ENCODE measurements around the gene LMO7. TPM values are rescaled to one million over a fixed set of nuclear protein-coding genes. Genes with fewer than 3 reads are reported as not detected.

Gene LMO7
- total and polyA plus RNA-seq, 2 of the 13 experiments (the other 11 are each of a cell fraction or from before 2014, with no cell fraction given): 34.0 to 121 TPM

GRCh38 chr13:75705395-75705794 lies 69.3 kb downstream of the LMO7 start:
- TF ChIP-seq MXD3 (CRISPR knock-in tag; IDR thresholded peaks at IDR 0.05) (no peak), KDM5A (IDR thresholded peaks at IDR 0.05; ENCODE audit: borderline replicate concordance, low read length) (no peak), ATF5 (CRISPR knock-in tag; IDR thresholded peaks at IDR 0.05; ENCODE audit: low read depth) (no peak), HNRNPK (IDR thresholded peaks at IDR 0.05; ENCODE audit: low read depth, low read length, poor library complexity, severe bottlenecking) (no peak), ZNF234 (CRISPR knock-in tag; conservative IDR thresholded peaks at IDR 0.05) (no peak), HDAC6 (IDR thresholded peaks at IDR 0.05; ENCODE audit: low read depth, low read length) (no peak), ESRRA (CRISPR knock-in tag; IDR thresholded peaks at IDR 0.05; ENCODE audit: low read depth) (no peak), EP300 (IDR thresholded peaks at IDR 0.05; ENCODE audit: low read depth in 2 of 2, low read length in 2 of 2) (no peak), EP300 (CRISPR knock-in tag; IDR thresholded peaks at IDR 0.05; ENCODE audit: borderline replicate concordance) (no peak), GATAD1 (CRISPR knock-in tag; IDR thresholded peaks at IDR 0.05) (no peak), MXD1 (CRISPR knock-in tag; IDR thresholded peaks at IDR 0.05) (no peak), ZNF281 (CRISPR knock-in tag; IDR thresholded peaks at IDR 0.05; ENCODE audit: borderline replicate concordance) (no peak), HDAC1 (CRISPR knock-in tag; IDR thresholded peaks at IDR 0.05) (no peak)
- no peak overlapping the region for H3K4me2 ChIP-seq (ENCODE audit: low read depth, low read length)
- H3K79me2 ChIP-seq (ENCODE audit: insufficient read depth, low read length): no peaks in the 10 kb centered on the region
- H2AFZ ChIP-seq (ENCODE audit: low read length): no peak overlapping the region
- ChIA-PET CTCF (ENCODE audit: low intra/inter-chr PET ratio, low total read pairs) (no interaction called here), POLR2A (interaction anchor here (1.8 kb wide), 1 partner anchor 55 kb away, joined by 4 read pairs; no protein-coding TSS in a partner anchor)
- no peaks in the 10 kb centered on the region for H3K27me3 ChIP-seq (ENCODE audit: control insufficient read depth in 1 of 2, insufficient read depth in 2 of 2, low read length in 2 of 2)
- WGBS (ENCODE audit: low lambda C conversion rate): 89% methylated on average over 1 of the region's 1 CpG
- no peak overlapping the region for H3K9ac ChIP-seq (ENCODE audit: insufficient read depth, low read depth, low read length)
- intact Hi-C loops (cut with micrococcal nuclease; ENCODE audit: unreplicated experiment): no loop called here
- peaks cover 5% of the 10 kb centered on the region; the same call in 1 of the 2 replicates for H3K4me1 ChIP-seq (ENCODE audit: insufficient read depth, low read length)
- in situ Hi-C loops (cut with HindIII; ENCODE audit: extremely low pct_ligation_motif_present, low pct_unique_long_range_greater_than_20kb): no loop called here
- FAIRE-seq: no peak
- no peaks in the 10 kb centered on the region for H4K20me1 ChIP-seq (ENCODE audit: insufficient read depth, low read length)
- no peaks in the 10 kb centered on the region for H3K9me3 ChIP-seq (ENCODE audit: low read length)
- H3K4me3 ChIP-seq (replicated peaks in 1 of 3; ENCODE audit: insufficient read depth in 1 of 3, low read depth in 2 of 3, low read length in 3 of 3): no peak overlapping the region
- no peak overlapping the region for H3K27ac ChIP-seq (ENCODE audit: extremely low read length, insufficient read depth, low read length)
- no peaks in the 10 kb centered on the region for H3K36me3 ChIP-seq (replicated peaks in 1 of 2; ENCODE audit: control insufficient read depth in 1 of 2, insufficient read depth in 2 of 2, low read length in 2 of 2)
- BruUV-seq (replicated peaks): no TSS peak
- no peak for ATAC-seq
- DNase-seq (ENCODE audit: low spot score): no peak

All from HepG2 (cell line).